Naive thymus-derived CD4-positive, alpha-beta T cell (primary cell): ENCODE results near the gene ALDH4A1. TPM values are rescaled to one million over a fixed set of nuclear protein-coding genes. Genes with fewer than 3 reads are reported as not detected.
"Not testable (repeated sequence)": the region's sequence is repeated elsewhere in the genome, so short reads cannot be mapped to it uniquely, and the experiment has no call there.

Source experiments
- ATAC-seq: fragments of 150-1000 bp; cut with Tn5 transposase; 2 replicates; pipeline ENCODE4 v1.10.0; 2021; ENCODE audit warnings: mild to moderate bottlenecking, moderate library complexity
- CTCF ChIA-PET: fragments of 350-600 bp; sonication (Branson Sonifier 250); formaldehyde crosslinking; loops from one replicate; lab custom pipeline; 2021; ENCODE audit warnings: antibody characterized with exemption; lab: Charles Lee
- POLR2A ChIA-PET: fragments of 350-600 bp; sonication (Branson Sonifier 250); formaldehyde crosslinking; loops from one replicate; lab custom pipeline; 2021; ENCODE audit warnings: antibody characterized with exemption, inconsistent platforms; lab: Charles Lee
- DNase-seq, 9 donors: peaks; one replicate each; pipeline versions ENCODE4 v3.0.0 to v3.0.0-alpha.2; 2020 to 2022; ENCODE audit warnings: mixed read lengths in 1 of 9
- H3K27ac ChIP-seq: one replicate; pipeline ENCODE4 v1.7.0; 2013; ENCODE audit warnings: mild to moderate bottlenecking, low read depth, low read length, moderate library complexity
- H3K27me3 ChIP-seq, 2 donors: one replicate each; pipeline ENCODE4 v1.7.0; 2013; ENCODE audit warnings: low read length in 2 of 2, mild to moderate bottlenecking in 2 of 2, moderate library complexity in 2 of 2; ENCODE audit not compliant: control insufficient read depth in 2 of 2, insufficient read depth in 2 of 2
- H3K36me3 ChIP-seq, 3 experiments: 1 replicate in 2 of 3; 2 replicates in 1 of 3; pipeline ENCODE4 v1.7.0; 2013; ENCODE audit warnings: low read length in 3 of 3, mild to moderate bottlenecking in 3 of 3, moderate library complexity in 1 of 3; ENCODE audit not compliant: insufficient read depth in 3 of 3, control insufficient read depth in 2 of 3
- H3K4me1 ChIP-seq, 2 donors: one replicate each; pipeline ENCODE4 v1.7.0; 2013; ENCODE audit warnings: low read length in 2 of 2, mild to moderate bottlenecking in 2 of 2, moderate library complexity in 1 of 2; ENCODE audit not compliant: control insufficient read depth in 2 of 2, insufficient read depth in 2 of 2
- H3K4me3 ChIP-seq: 2 replicates; pipeline ENCODE4 v1.7.0; 2013; ENCODE audit warnings: mild to moderate bottlenecking, low read length
- H3K9me3 ChIP-seq, 3 experiments: 1 replicate in 2 of 3; 2 replicates in 1 of 3; pipeline ENCODE4 v1.7.0; 2013; ENCODE audit warnings: low read length in 3 of 3; ENCODE audit not compliant: control insufficient read depth in 2 of 3
- H3K27ac Mint-ChIP-seq, 9 donors: one replicate each; pipeline ENCODE4 v1.8.0; 2020 to 2022; ENCODE audit warnings: mixed read lengths in 9 of 9, mild to moderate bottlenecking in 8 of 9, moderate library complexity in 5 of 9, inconsistent platforms in 2 of 9
- H3K27me3 Mint-ChIP-seq, 5 donors: one replicate each; pipeline ENCODE4 v1.8.0; 2021 to 2022; ENCODE audit warnings: mixed read lengths in 5 of 5, mild to moderate bottlenecking in 1 of 5
- H3K36me3 Mint-ChIP-seq, 5 donors: one replicate each; pipeline ENCODE4 v1.8.0; 2020 to 2022; ENCODE audit warnings: mixed read lengths in 5 of 5, mild to moderate bottlenecking in 3 of 5, inconsistent platforms in 1 of 5
- H3K4me1 Mint-ChIP-seq, 7 donors: one replicate each; pipeline ENCODE4 v1.8.0; 2020 to 2022; ENCODE audit warnings: mixed read lengths in 7 of 7, mild to moderate bottlenecking in 3 of 7, inconsistent platforms in 1 of 7
- H3K4me3 Mint-ChIP-seq, 10 donors: one replicate each; pipeline ENCODE4 v1.8.0; 2020 to 2022; ENCODE audit warnings: mild to moderate bottlenecking in 10 of 10, mixed read lengths in 10 of 10, moderate library complexity in 6 of 10, inconsistent platforms in 2 of 10
- H3K9me3 Mint-ChIP-seq, 11 donors: one replicate each; pipeline ENCODE4 v1.8.0; 2020 to 2022; ENCODE audit warnings: mixed read lengths in 11 of 11, mild to moderate bottlenecking in 4 of 11, inconsistent platforms in 1 of 11, moderate library complexity in 1 of 11
- intact Hi-C, 2 donors: fragments of 100-400 bp; cut with micrococcal nuclease; formaldehyde crosslinking; loops; one replicate each; pipeline ENCODE4 v1.15.1; 2023
- polyA plus RNA-seq, 2 donors: library from polyadenylated mRNA; unstranded; fragments of 300-500 nt; fragmentation: Illumina TruSeq; gene quantifications; one replicate each; pipeline ENCODE4 v1.2.3, GENCODE V29; 2021
- total RNA-seq, 6 experiments: library from RNA in 5 of 6; stranded (reverse) in 5 of 6; gene quantifications; 1 replicate in 5 of 6; 2 replicates in 1 of 6; pipeline ENCODE4 v1.2.3 and lab custom pipeline; 2021 to 2026

ALDH4A1 gene
- total and polyA plus RNA-seq, 7 experiments from 2014 or later = 0.94 to 3.2 (median 1.4) TPM

DNA sequence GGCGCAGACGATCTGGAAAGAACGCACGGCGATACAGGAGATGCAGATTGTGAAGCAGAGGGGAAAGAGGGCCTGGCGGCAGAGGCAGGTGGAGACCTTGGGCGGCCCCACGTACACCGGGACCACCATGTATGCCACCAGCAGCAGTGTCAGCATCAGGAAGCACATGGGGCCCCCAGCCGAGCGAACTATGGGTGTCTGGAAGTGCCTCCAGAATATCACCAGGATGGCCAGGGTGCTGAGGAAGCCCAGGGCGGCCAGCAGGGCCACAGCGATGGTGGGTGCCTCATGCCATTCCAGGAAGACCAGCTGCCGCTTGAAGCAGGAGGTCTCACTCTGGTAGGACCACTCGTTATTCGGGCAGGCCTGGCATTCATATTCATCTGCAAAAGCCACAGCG, 62.2 kb downstream of the ALDH4A1 start:
- Mint-ChIP-seq H3K27ac (no peak overlapping the region), H3K4me1 (no peaks in the 10 kb centered on the region), H3K4me3 (no peak overlapping the region), H3K9me3 (peaks cover 0 to 8% (median 5%) of the 10 kb centered on the region in 11 donors), H3K27me3 (peaks cover 7 to 36% (median 26%) of the 10 kb centered on the region in 5 donors), H3K36me3 (peaks cover 0 to 5% (median 0%) of the 10 kb centered on the region in 5 donors)
- Histone ChIP-seq H3K4me3 (no peak overlapping the region), H3K9me3 (no peaks in the 10 kb centered on the region), H3K4me1 (no peaks in the 10 kb centered on the region), H3K27me3 (no peaks in the 10 kb centered on the region), H3K36me3 (no peaks in the 10 kb centered on the region), H3K27ac (no peak overlapping the region)
- ATAC-seq (no peak), DNase-seq (no peak)
- CTCF ChIA-PET = no interaction called here
- POLR2A ChIA-PET = no interaction called here
- intact Hi-C loops = no loop called here

DNA sequence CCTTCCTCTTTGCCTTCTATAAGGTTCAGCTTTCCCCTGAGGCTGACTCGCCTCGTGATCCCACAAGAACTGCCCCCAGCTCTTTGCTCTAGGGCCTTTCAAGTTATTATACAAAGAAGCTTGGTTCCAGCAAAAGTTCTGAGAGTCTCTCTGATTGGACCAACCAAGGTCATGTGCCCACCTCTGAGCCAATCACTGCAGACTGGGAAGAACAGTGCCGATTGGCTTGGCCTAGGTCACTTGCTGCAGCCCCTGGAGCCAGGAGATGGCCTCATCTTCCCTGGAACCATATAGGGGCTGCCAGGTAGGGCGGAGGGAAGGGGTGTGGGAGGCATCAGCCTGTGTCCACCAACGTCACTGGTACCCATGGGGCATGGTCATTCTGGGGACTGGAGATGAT, 65.7 kb downstream of the ALDH4A1 start:
- no peak overlapping the region for H3K4me3 Mint-ChIP-seq
- H3K9me3 ChIP-seq = no peaks in the 10 kb centered on the region
- no peaks in the 10 kb centered on the region for H3K27me3 ChIP-seq
- peaks cover 0 to 34% (median 23%) of the 10 kb centered on the region in 5 donors for H3K27me3 Mint-ChIP-seq
- no peak overlapping the region for H3K27ac Mint-ChIP-seq
- DNase-seq = no peak
- POLR2A ChIA-PET = no interaction called here
- H3K4me3 ChIP-seq = no peak overlapping the region
- H3K36me3 Mint-ChIP-seq = no peaks in the 10 kb centered on the region
- H3K27ac ChIP-seq = no peak overlapping the region
- H3K4me1 ChIP-seq = no peaks in the 10 kb centered on the region
- no peaks in the 10 kb centered on the region for H3K4me1 Mint-ChIP-seq
- CTCF ChIA-PET = no interaction called here
- H3K36me3 ChIP-seq = no peaks in the 10 kb centered on the region
- no peak for ATAC-seq
- intact Hi-C loops = no loop called here
- peaks cover 0 to 3% (median 0%) of the 10 kb centered on the region in 11 donors for H3K9me3 Mint-ChIP-seq

DNA sequence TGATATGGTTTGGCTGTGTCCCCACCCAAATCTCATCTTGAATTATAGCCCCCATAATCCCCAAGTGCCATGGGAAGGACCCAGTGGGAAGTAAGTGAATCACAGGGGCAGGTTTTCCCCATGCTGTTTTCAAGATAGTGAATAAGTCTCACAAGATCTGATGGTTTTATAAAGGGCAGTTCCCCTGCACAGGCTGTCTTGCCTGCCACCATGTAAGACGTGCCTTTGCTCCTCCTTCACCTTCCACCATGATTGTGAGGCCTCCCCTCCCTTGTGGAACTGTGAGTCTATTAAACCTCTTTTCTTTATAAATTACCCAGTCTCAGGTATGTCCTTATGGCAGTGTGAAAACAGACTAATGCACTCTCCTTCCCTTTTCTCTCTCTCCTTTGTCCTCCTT, 70.0 kb downstream of the ALDH4A1 start:
- H3K4me1 ChIP-seq, H3K4me1 Mint-ChIP-seq, ATAC-seq, CTCF ChIA-PET, DNase-seq, H3K36me3 ChIP-seq, H3K27ac ChIP-seq, intact Hi-C loops, H3K27me3 ChIP-seq, POLR2A ChIA-PET, H3K36me3 Mint-ChIP-seq, H3K27ac Mint-ChIP-seq, H3K9me3 ChIP-seq, H3K4me3 Mint-ChIP-seq, H3K4me3 ChIP-seq: not testable (repeated sequence)
- peaks cover 0 to 25% (median 20%) of the 10 kb centered on the region in 5 donors for H3K27me3 Mint-ChIP-seq
- peaks cover 0 to 14% (median 0%) of the 10 kb centered on the region in 11 donors for H3K9me3 Mint-ChIP-seq

DNA sequence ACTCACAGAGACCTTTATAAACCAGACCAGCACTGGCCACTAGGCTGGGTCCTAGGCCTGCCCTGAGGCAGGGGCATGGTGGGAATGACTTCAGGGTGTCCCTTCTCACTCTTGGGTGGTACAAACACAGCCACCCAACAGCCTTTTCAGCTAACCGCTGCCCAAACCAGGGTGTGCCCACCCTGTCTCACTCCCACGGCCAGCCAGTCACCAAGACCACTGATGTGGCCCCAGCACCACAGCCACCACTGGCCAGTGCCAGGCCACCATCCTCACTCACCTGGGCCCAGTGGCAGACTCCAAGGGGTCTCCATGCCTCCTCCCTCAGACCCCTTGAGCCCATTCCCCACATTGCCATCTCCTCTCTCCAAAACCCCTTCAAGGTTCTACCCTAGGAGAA, 70.7 kb downstream of the ALDH4A1 start:
- Histone ChIP-seq H3K4me3 (no peak overlapping the region), H3K36me3 (no peaks in the 10 kb centered on the region), H3K9me3 (no peaks in the 10 kb centered on the region), H3K27ac (no peak overlapping the region), H3K4me1 (no peaks in the 10 kb centered on the region), H3K27me3 (no peaks in the 10 kb centered on the region)
- ChIA-PET POLR2A (no interaction called here), CTCF (no interaction called here)
- H3K9me3 Mint-ChIP-seq = peaks cover 0 to 14% (median 0%) of the 10 kb centered on the region in 11 donors
- intact Hi-C loops = no loop called here
- DNase-seq (no peak), ATAC-seq (no peak)
- H3K4me1 Mint-ChIP-seq = peaks cover 0 to 4% (median 0%) of the 10 kb centered on the region in 7 donors
- peaks cover 0 to 26% (median 21%) of the 10 kb centered on the region in 5 donors for H3K27me3 Mint-ChIP-seq
- H3K27ac Mint-ChIP-seq = no peak overlapping the region
- no peaks in the 10 kb centered on the region for H3K36me3 Mint-ChIP-seq
- no peak overlapping the region for H3K4me3 Mint-ChIP-seq

DNA sequence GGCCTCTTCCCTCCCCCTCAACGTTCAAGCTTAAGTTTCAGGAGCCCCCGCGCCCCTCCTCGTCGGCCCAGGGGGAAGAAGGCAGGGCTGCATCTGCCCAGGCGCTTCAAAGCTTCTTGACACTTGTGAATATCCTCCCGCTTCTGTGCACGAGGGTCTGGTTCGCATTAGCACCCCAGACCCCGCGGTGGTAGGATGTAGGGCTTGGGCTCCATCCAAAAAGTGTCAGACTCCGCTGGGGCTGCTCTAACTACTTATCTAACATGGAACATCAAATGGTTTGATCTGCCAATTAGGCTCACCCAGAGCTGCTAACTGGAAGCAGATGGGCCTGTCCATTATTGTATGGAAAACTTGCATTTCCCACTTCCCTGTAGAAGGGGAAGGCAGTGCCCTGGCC, 71.8 kb downstream of the ALDH4A1 start:
- Mint-ChIP-seq H3K9me3 (peaks cover 0 to 14% (median 3%) of the 10 kb centered on the region in 11 donors), H3K4me3 (no peak overlapping the region), H3K27me3 (peaks cover 0 to 25% (median 18%) of the 10 kb centered on the region in 5 donors), H3K4me1 (peaks cover 0 to 4% (median 0%) of the 10 kb centered on the region in 7 donors), H3K27ac (no peak overlapping the region), H3K36me3 (no peaks in the 10 kb centered on the region)
- Histone ChIP-seq H3K36me3 (no peaks in the 10 kb centered on the region), H3K27me3 (no peaks in the 10 kb centered on the region), H3K4me3 (no peak overlapping the region), H3K4me1 (no peaks in the 10 kb centered on the region), H3K27ac (no peak overlapping the region), H3K9me3 (no peaks in the 10 kb centered on the region)
- DNase-seq (no peak), ATAC-seq (no peak)
- CTCF ChIA-PET = no interaction called here
- intact Hi-C loops = no loop called here
- POLR2A ChIA-PET = no interaction called here

DNA sequence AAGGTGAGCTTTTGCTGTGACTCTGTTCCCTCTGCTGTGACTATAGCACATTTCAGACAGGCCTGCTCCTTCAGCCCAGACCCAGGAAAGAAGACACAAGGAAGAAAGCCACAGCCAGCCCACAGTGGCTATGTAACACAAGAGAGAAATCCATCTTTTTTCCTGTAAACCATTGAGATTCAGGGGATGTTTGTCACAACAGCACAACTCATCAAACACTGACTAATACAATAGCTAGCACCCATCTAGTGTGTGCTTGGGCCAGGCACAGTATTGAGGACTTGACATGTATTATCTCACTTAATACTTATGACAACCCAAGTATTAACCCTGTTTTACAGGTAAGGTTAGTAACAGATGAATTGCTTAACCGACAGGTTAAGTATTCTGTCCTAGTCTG, 72.7 kb downstream of the ALDH4A1 start:
- no peak overlapping the region for H3K4me3 Mint-ChIP-seq
- intact Hi-C loops = no loop called here
- Histone ChIP-seq H3K4me1 (no peaks in the 10 kb centered on the region), H3K27ac (no peak overlapping the region), H3K27me3 (no peaks in the 10 kb centered on the region), H3K36me3 (no peaks in the 10 kb centered on the region), H3K9me3 (no peaks in the 10 kb centered on the region), H3K4me3 (no peak overlapping the region)
- CTCF ChIA-PET = no interaction called here
- DNase-seq (no peak), ATAC-seq (no peak)
- peaks cover 0 to 4% (median 0%) of the 10 kb centered on the region in 7 donors for H3K4me1 Mint-ChIP-seq
- no peaks in the 10 kb centered on the region for H3K36me3 Mint-ChIP-seq
- peaks cover 0 to 19% (median 9%) of the 10 kb centered on the region in 5 donors for H3K27me3 Mint-ChIP-seq
- POLR2A ChIA-PET = no interaction called here
- H3K27ac Mint-ChIP-seq = no peak overlapping the region
- H3K9me3 Mint-ChIP-seq = peaks cover 0 to 14% (median 4%) of the 10 kb centered on the region in 11 donors

DNA sequence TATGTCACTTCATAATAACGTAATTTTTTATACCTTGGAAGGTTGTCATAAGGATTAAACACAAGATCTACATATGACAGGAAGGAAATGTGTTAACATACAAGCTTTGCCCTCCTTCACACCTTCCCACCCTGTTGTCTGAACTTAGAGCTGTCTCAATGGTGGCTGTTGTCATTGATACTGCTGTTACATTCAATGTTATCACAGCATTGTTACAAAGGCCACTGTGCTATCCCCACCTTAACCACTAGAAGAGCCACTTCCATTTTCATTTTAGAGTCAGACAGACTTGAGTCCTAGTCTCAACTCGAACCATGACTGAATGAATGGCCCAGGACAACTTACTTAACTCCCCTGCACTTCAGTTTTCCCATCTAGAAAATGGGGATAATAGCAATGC, 74.1 kb downstream of the ALDH4A1 start:
- H3K4me3 ChIP-seq = no peak overlapping the region
- no peaks in the 10 kb centered on the region for H3K27me3 ChIP-seq
- Mint-ChIP-seq H3K4me1 (peaks cover 0 to 4% (median 0%) of the 10 kb centered on the region in 7 donors), H3K4me3 (no peak overlapping the region), H3K27ac (no peak overlapping the region), H3K27me3 (peaks cover 0 to 19% (median 14%) of the 10 kb centered on the region in 5 donors), H3K9me3 (peaks cover 0 to 14% (median 4%) of the 10 kb centered on the region in 11 donors), H3K36me3 (no peaks in the 10 kb centered on the region)
- POLR2A ChIA-PET = no interaction called here
- no peaks in the 10 kb centered on the region for H3K36me3 ChIP-seq
- H3K4me1 ChIP-seq = no peaks in the 10 kb centered on the region
- no peak overlapping the region for H3K27ac ChIP-seq
- H3K9me3 ChIP-seq = no peaks in the 10 kb centered on the region
- CTCF ChIA-PET = no interaction called here
- intact Hi-C loops = no loop called here
- DNase-seq (no peak), ATAC-seq (peak; percentile 74)
